Measurements from ENCODE around the gene LUZP2. TPM values are rescaled to one million over a fixed set of nuclear protein-coding genes. Genes with fewer than 3 reads are reported as not detected.

LUZP2 gene
- total RNA-seq, 2 donors from 2014 or later, result 1.6 TPM; not detected in 1

- intact Hi-C loops (cut with DNase I), result no loop called here
- TF ChIP-seq POLR2A (IDR thresholded peaks at IDR 0.05), result no peak
- TF ChIP-seq, protein P1, sequence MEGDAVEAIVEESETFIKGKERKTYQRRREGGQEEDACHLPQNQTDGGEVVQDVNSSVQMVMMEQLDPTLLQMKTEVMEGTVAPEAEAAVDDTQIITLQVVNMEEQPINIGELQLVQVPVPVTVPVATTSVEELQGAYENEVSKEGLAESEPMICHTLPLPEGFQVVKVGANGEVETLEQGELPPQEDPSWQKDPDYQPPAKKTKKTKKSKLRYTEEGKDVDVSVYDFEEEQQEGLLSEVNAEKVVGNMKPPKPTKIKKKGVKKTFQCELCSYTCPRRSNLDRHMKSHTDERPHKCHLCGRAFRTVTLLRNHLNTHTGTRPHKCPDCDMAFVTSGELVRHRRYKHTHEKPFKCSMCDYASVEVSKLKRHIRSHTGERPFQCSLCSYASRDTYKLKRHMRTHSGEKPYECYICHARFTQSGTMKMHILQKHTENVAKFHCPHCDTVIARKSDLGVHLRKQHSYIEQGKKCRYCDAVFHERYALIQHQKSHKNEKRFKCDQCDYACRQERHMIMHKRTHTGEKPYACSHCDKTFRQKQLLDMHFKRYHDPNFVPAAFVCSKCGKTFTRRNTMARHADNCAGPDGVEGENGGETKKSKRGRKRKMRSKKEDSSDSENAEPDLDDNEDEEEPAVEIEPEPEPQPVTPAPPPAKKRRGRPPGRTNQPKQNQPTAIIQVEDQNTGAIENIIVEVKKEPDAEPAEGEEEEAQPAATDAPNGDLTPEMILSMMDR (IDR thresholded peaks at IDR 0.05), result no peak
- no peaks in the 10 kb centered on the region for H3K27me3 ChIP-seq
- DNase-seq (no peak), ATAC-seq (no peak)
- no peak overlapping the region for H3K27ac ChIP-seq
- H3K9me3 ChIP-seq, result no peaks in the 10 kb centered on the region
- no peak overlapping the region for H3K4me3 ChIP-seq
- H3K36me3 ChIP-seq (replicated peaks in 1 of 2; ENCODE audit: insufficient read depth in 1 of 2, low read depth in 2 of 2), result no peaks in the 10 kb centered on the region
- no peaks in the 10 kb centered on the region for H3K4me1 ChIP-seq
Measured at GRCh38 chr11:24704716-24705115, 207.9 kb downstream of the LUZP2 start.

DNA sequence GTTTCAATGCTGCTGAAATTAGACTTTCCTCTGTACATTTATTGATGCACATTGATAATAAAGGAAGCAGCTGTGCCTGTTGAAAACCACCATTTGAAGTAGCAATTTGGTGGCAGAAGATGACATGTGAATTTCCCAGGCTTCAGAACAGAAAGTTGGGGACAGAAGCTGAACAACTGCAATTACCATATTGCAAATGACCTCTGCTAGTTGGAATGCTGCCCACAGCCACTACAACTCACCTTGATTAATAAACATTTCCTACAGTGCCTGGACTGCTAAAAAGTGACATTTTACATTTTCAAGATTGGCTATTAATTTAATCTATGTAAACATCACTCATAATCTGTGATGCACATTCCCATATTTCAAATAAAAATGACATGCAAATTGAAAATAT lies 208.6 kb downstream of the LUZP2 start:
- no peak overlapping the region for H3K4me3 ChIP-seq
- no peaks in the 10 kb centered on the region for H3K4me1 ChIP-seq
- DNase-seq (no peak), ATAC-seq (no peak)
- no peaks in the 10 kb centered on the region for H3K9me3 ChIP-seq
- no peak overlapping the region for H3K27ac ChIP-seq
- no peaks in the 10 kb centered on the region for H3K27me3 ChIP-seq
- H3K36me3 ChIP-seq (replicated peaks in 1 of 2; ENCODE audit: insufficient read depth in 1 of 2, low read depth in 2 of 2), result no peaks in the 10 kb centered on the region
- no peak for TF ChIP-seq POLR2A (IDR thresholded peaks at IDR 0.05)
- TF ChIP-seq, protein P1 (IDR thresholded peaks at IDR 0.05), result no peak
- intact Hi-C loops (cut with DNase I), result no loop called here

GRCh38 chr11:24708616-24709015 lies 211.8 kb downstream of the LUZP2 start:
- Histone ChIP-seq H3K27ac (no peak overlapping the region), H3K4me1 (no peaks in the 10 kb centered on the region), H3K36me3 (replicated peaks in 1 of 2; ENCODE audit: insufficient read depth in 1 of 2, low read depth in 2 of 2) (no peaks in the 10 kb centered on the region), H3K27me3 (no peaks in the 10 kb centered on the region), H3K4me3 (no peak overlapping the region), H3K9me3 (no peaks in the 10 kb centered on the region)
- 88% methylated on average over 1 of the region's 1 CpG for WGBS, 2 donors
- ATAC-seq (no peak), DNase-seq (no peak)
- TF ChIP-seq, protein P1 (IDR thresholded peaks at IDR 0.05), result no peak
- TF ChIP-seq POLR2A (IDR thresholded peaks at IDR 0.05), result no peak
- intact Hi-C loops (cut with DNase I), result no loop called here

DNA sequence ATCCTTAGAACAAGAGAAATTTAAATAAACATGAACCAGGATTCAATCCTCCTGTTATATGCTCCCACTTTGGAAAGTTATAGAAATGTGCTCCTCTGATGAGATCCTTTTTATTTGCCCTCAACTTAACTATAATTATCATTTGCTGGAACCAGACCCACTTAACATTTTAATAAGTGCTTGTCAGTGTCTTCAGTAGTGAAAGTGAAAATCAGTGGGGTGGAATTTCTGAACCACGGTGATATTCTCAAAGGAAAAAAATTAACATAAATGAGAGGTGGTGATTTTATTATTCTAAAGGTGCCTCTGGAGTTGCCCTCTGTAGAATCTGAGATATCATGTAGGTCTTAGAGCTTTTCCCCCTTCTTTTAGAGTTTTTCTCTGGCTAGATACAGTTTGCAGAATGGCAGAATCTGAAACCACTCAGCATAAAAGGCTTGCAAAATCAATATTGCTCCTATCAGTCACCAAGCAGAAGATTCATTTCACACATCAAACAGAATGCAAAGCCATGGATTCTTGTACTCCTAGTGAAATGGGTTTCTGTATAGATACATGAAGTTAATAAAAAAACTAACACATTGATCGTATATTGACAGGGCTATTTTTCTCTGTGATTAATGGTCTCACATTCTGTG lies 213.2 kb downstream of the LUZP2 start:
- H3K36me3 ChIP-seq (replicated peaks in 1 of 2; ENCODE audit: insufficient read depth in 1 of 2, low read depth in 2 of 2), result no peaks in the 10 kb centered on the region
- DNase-seq (no peak), ATAC-seq (no peak)
- H3K9me3 ChIP-seq, result no peaks in the 10 kb centered on the region
- H3K27ac ChIP-seq, result no peak overlapping the region
- TF ChIP-seq, protein P1 (IDR thresholded peaks at IDR 0.05), result no peak
- no peak for TF ChIP-seq POLR2A (IDR thresholded peaks at IDR 0.05)
- no peak overlapping the region for H3K4me3 ChIP-seq
- intact Hi-C loops (cut with DNase I), result no loop called here
- H3K27me3 ChIP-seq, result no peaks in the 10 kb centered on the region
- H3K4me1 ChIP-seq, result no peaks in the 10 kb centered on the region
- WGBS, 2 donors, result 59 to 60% methylated on average over 2 of the region's 2 CpGs

GRCh38 chr11:24714601-24715000 lies 217.7 kb downstream of the LUZP2 start:
- DNase-seq, result no peak
- Histone ChIP-seq H3K4me3 (no peak overlapping the region), H3K27ac (no peak overlapping the region), H3K4me1 (no peaks in the 10 kb centered on the region), H3K27me3 (no peaks in the 10 kb centered on the region), H3K36me3 (replicated peaks in 1 of 2; ENCODE audit: insufficient read depth in 1 of 2, low read depth in 2 of 2) (no peaks in the 10 kb centered on the region), H3K9me3 (no peaks in the 10 kb centered on the region)
- TF ChIP-seq POLR2A (IDR thresholded peaks at IDR 0.05), result no peak
- TF ChIP-seq, protein P1 (IDR thresholded peaks at IDR 0.05), result no peak
- ATAC-seq, result no peak
- WGBS, 2 donors, result 83 to 88% methylated on average over 1 of the region's 1 CpG
- intact Hi-C loops (cut with DNase I), result no loop called here
